Dermis microvascular lymphatic vessel endothelial cell (primary cell): ENCODE results near the gene NEU2. TPM values are rescaled to one million over a fixed set of nuclear protein-coding genes. Genes with fewer than 3 reads are reported as not detected.
A peak's percentile ranks its signal among the peaks of the same experiment; 100 is the strongest.

ENCODE experiments used
- DNase-seq, 2 donors: peaks; one replicate each; pipeline versions ENCODE4 v3.0.0 to v3.0.0-alpha.2; 2010; ENCODE audit warnings: low read depth in 2 of 2
- total RNA-seq: library from RNA; depleted of rRNA; stranded (reverse); fragments of >200 nt; gene quantifications from 2 replicates; pipeline ENCODE4 v1.2.1, GENCODE V29; 2014

The NEU2 gene
- total RNA-seq, 1 donor from 2014 or later: not detected

DNA sequence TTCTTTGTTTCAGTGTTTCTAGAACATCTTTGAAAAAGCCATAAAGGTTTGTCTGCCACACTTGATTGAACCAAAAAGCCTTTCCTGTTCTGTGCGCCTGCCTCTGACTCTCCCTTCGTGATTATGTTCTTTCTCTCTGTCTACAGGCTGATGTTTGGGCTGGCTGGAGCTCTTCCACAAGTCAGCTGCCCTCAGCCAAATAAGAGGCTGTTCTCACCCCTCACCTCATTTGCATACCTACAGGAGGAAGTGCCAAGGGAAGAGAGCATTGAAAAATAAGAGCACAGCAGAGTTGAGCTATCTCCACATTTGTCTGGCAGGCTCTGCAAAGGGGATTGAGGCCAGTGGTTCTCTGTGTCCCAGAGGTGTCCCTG, 43.5 kb downstream of the NEU2 start:
- peak in 1 of 2 donors; percentile 52 for DNase-seq

DNA sequence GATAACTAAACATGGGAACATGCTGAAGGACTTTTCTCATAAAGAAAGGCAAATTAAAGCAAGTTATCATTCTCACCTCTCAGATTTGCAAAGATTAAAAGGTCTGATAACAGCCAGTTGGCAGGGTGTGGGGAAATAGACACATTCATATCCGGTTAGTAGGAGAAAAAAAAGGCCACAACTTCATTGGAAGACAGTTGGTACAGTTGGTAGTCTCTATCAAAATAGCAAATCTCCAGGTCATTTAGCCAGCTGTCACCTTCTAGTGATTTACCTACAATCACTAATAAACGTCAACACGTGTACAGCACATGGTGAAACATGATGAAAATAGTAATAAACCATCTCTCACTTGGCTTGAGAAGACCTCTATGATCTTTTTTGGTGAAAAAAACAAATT, 44.3 kb downstream of the NEU2 start:
- DNase-seq: peak in 1 of 2 donors; percentile 87

DNA sequence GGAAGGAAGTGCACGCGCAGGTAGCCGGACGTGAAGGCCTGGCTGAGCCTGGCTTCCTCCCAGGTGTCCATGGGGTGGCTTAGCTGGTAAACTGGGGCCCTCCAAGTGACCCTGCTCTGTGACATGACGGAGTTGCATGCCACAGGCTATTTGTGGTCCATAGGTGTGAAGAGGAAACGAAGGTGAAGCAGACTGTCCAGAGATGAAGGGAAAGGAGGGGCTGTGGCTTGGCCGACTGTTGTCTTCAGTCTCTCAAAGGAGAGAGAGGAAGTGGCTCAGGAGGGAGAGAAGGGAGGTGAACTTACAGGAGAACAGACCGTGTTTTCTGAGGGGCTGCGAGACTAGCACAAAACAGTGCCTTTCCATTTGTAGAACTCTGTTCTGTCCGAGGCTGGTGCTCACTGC, 47.0 kb downstream of the NEU2 start:
- no peak for DNase-seq

- no peak for DNase-seq
Observed at GRCh38 chr2:233079953-233080835, 47.7 kb downstream of the NEU2 start.

GRCh38 chr2:233080836-233081229, 48.4 kb downstream of the NEU2 start:
- no peak for DNase-seq

DNA sequence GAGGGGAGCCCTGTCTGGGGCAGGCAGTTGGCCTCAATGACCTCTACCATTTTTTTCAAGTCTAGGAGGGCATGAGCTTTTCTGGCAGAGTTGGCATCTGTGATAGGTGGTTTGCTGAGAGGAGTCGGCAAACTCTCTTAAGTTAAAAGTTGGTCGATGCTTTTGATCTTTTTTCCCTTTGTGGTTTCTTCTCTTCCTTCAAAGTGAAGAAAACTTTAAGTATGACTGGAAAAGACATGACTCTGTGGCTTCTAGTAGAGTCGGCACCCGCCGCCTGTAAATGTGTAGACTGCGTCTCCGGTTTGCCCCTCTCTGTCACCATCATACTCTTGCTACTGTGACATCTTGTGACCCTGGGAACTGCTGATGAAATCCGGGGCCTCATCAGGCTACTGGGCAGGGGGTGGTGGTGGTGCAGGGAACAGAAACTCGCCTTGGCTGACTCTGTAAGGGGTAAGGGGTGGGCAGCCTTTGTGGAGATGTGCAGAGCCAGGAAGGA, 48.8 kb downstream of the NEU2 start:
- DNase-seq: no peak

GRCh38 chr2:233081731-233082221, 49.3 kb downstream of the NEU2 start:
- DNase-seq: no peak

DNA sequence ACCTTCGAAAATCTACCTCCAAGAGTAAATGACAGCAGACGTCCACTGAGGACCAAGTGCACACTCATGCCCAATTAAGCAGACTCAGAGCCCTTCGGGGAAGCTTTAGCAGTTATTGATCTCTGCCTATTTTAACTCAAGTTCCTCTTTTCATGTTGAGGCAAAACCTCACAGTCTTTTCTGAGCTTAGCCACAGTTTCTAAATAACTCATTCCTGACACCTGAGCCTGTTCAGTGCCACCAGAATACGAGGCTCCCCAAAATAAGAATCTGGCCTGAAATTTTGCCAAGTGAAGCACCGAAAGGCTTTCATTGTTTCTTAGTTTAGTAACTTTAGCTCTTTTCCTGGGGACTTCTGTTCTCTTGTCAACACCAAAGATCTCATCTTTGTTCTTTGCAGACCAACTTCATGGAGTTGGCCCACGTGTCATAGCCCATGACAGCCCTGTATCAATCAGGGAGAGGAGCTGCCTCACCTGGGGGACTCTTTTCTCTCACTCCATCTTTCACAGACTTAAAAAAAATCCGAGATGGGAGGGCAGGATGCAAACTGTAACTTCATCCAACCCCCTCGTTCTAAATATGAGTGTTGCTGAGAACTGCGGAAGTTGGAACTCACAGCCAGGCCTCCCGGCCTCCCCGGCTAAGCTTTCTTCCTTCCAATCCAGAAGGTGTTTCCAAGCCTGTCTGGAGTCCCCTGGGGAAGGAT, 49.9 kb downstream of the NEU2 start:
- no peak for DNase-seq

GRCh38 chr2:233082931-233083755, 50.7 kb downstream of the NEU2 start:
- DNase-seq: no peak

- no peak for DNase-seq
Observed at GRCh38 chr2:233083782-233084181, 51.3 kb downstream of the NEU2 start.

DNA sequence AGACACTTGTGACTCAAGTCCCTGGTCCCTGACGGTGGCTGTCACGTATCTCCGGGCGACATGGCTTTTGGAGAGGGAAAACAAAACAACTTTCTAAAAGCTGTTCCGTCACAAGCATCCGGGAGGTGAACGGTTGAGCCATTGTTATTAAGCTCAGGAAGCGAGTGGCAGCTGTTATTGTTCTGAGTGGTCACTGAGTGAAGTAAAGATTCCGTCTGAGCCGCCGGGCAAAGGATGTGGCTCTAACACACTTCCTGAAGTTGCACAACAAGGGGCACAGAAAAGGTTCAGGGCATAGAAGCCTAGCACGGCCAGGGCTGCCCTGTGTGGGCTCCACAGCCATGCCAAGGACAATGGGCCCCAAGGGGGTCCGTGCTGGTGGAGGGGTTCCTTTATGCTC, 52.0 kb downstream of the NEU2 start:
- peak; percentile 89 to 94 for DNase-seq

Other genes with a start within 250 kb of the NEU2 start
- 0.13 TPM in 2 replicates for gene SNORC, start 162.4 kb upstream of the NEU2 start, total RNA-seq
- gene NGEF, start 19.4 kb upstream of the NEU2 start, total RNA-seq: 0.39 TPM in 1 of 2 replicates, not detected in the other
- gene INPP5D, start 27.7 kb downstream of the NEU2 start, total RNA-seq: 29.4 and 45.0 TPM in 2 replicates
- gene ATG16L1, start 219.0 kb downstream of the NEU2 start, total RNA-seq: 23.7 and 26.6 TPM in 2 replicates